Neural crest cell (in vitro differentiated cells): ENCODE measurements around the gene DUSP19. TPM values are rescaled to one million over a fixed set of nuclear protein-coding genes. Genes with fewer than 3 reads are reported as not detected.

Experiments
- DNase-seq: peaks from one replicate; pipeline ENCODE4 v3.0.0; 2021; ENCODE audit warnings: low read depth, mixed read lengths, low spot score
- H3K27ac Mint-ChIP-seq: one replicate; pipeline ENCODE4 v1.8.0; 2021; ENCODE audit warnings: mild to moderate bottlenecking, mixed read lengths; ENCODE audit not compliant: unreplicated experiment
- H3K27me3 Mint-ChIP-seq: 2 replicates; pipeline ENCODE4 v1.8.0; 2021; ENCODE audit warnings: low read depth, mild to moderate bottlenecking, mixed read lengths
- H3K36me3 Mint-ChIP-seq: 2 replicates; pipeline ENCODE4 v1.8.0; 2021; ENCODE audit warnings: low read depth, mild to moderate bottlenecking, mixed read lengths
- H3K4me1 Mint-ChIP-seq: 2 replicates; pipeline ENCODE4 v1.8.0; 2021; ENCODE audit warnings: mixed read lengths
- H3K4me3 Mint-ChIP-seq: one replicate; pipeline ENCODE4 v1.8.0; 2021; ENCODE audit warnings: mild to moderate bottlenecking, mixed read lengths
- H3K9me3 Mint-ChIP-seq: 2 replicates; pipeline ENCODE4 v1.8.0; 2021; ENCODE audit warnings: mixed read lengths
- total RNA-seq: library from RNA; stranded (reverse); gene quantifications from 2 replicates; pipeline ENCODE4 v1.2.1, GENCODE V29; 2021
- TF ChIP-seq, protein P1 (sequence below): fragments of 200-600 bp; sonication (generic); conservative IDR thresholded peaks from 2 replicates; pipeline ENCODE4 v1.5.0; 2021; ENCODE audit warnings: antibody characterized with exemption, mild to moderate bottlenecking

Gene DUSP19
- total RNA-seq, 1 donor from 2014 or later: 3.5 TPM

DNA sequence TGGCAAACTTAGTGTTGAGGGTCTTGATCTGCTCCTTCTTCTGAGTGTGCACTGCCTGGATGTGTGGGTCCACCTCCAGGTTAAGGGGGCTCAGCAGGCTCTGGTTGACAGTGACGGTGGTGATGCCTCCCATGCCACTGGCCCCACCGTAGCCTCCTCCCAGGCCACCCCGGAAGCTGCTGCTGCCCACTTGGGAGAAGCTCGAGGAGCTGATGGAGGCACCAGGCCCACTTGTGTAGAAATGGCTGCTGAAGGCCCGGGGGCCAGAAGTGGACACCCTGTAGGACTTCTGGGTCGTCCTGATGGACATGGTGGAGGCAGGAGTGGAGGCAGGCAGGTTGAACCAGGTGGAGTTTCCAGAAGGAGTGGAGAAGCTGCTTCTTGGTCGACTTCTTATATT is 6.4 kb upstream of the DUSP19 start:
- H3K27me3 Mint-ChIP-seq: peaks cover 4% of the 10 kb centered on the region
- TF ChIP-seq, protein P1, sequence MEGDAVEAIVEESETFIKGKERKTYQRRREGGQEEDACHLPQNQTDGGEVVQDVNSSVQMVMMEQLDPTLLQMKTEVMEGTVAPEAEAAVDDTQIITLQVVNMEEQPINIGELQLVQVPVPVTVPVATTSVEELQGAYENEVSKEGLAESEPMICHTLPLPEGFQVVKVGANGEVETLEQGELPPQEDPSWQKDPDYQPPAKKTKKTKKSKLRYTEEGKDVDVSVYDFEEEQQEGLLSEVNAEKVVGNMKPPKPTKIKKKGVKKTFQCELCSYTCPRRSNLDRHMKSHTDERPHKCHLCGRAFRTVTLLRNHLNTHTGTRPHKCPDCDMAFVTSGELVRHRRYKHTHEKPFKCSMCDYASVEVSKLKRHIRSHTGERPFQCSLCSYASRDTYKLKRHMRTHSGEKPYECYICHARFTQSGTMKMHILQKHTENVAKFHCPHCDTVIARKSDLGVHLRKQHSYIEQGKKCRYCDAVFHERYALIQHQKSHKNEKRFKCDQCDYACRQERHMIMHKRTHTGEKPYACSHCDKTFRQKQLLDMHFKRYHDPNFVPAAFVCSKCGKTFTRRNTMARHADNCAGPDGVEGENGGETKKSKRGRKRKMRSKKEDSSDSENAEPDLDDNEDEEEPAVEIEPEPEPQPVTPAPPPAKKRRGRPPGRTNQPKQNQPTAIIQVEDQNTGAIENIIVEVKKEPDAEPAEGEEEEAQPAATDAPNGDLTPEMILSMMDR: no peak
- H3K4me1 Mint-ChIP-seq: no peaks in the 10 kb centered on the region
- H3K9me3 Mint-ChIP-seq: no peaks in the 10 kb centered on the region
- no peak overlapping the region for H3K4me3 Mint-ChIP-seq
- no peak for DNase-seq
- H3K27ac Mint-ChIP-seq: no peak overlapping the region
- peaks cover 3% of the 10 kb centered on the region for H3K36me3 Mint-ChIP-seq

GRCh38 chr2:183078163-183078463 is 434 bp upstream of the DUSP19 start:
- Mint-ChIP-seq H3K4me1 (peaks cover 8% of the 10 kb centered on the region), H3K27me3 (peaks cover 9% of the 10 kb centered on the region), H3K9me3 (no peaks in the 10 kb centered on the region), H3K36me3 (no peaks in the 10 kb centered on the region), H3K4me3 (peak overlapping the region; percentile 97), H3K27ac (no peak overlapping the region)
- DNase-seq: no peak
- TF ChIP-seq, protein P1: no peak

GRCh38 chr2:183079139-183079775 is 710 bp downstream of the DUSP19 start:
- no peak overlapping the region for H3K27ac Mint-ChIP-seq

DNA sequence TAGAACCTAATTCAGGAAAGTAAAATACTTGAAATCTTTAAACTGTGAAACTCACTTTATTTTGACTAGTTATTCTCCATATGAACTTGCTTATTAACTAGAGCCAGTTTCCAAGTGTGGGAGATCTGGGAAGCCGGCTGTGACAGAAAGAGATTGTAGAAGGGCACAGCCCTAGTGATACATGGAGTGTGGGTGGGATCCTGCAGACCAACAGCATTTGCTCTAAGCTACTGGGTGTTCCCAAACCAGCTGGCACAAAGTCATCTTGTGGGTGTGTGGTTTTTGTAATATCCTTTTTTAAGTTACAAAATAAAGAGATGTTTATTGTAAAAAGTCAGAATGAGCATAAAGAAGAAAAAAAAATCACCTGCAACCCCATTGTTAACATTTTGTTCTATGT is 3.4 kb downstream of the DUSP19 start:
- H3K27ac Mint-ChIP-seq: no peak overlapping the region
- H3K4me1 Mint-ChIP-seq: peaks cover 8% of the 10 kb centered on the region
- peaks cover 5% of the 10 kb centered on the region for H3K27me3 Mint-ChIP-seq
- no peaks in the 10 kb centered on the region for H3K36me3 Mint-ChIP-seq
- no peak overlapping the region for H3K4me3 Mint-ChIP-seq
- TF ChIP-seq, protein P1: no peak
- H3K9me3 Mint-ChIP-seq: no peaks in the 10 kb centered on the region
- DNase-seq: no peak

More at GRCh38 chr2:183079139-183079775, 710 bp downstream of the DUSP19 start:
- Mint-ChIP-seq H3K4me1 (peaks cover 8% of the 10 kb centered on the region), H3K4me3 (peak overlapping the region; percentile 97), H3K9me3 (no peaks in the 10 kb centered on the region), H3K36me3 (no peaks in the 10 kb centered on the region), H3K27me3 (peaks cover 7% of the 10 kb centered on the region)
- TF ChIP-seq, protein P1: no peak
- no peak for DNase-seq

GRCh38 chr2:183088061-183088460 is 9.5 kb downstream of the DUSP19 start:
- Mint-ChIP-seq H3K4me1 (no peaks in the 10 kb centered on the region), H3K9me3 (peaks cover 2% of the 10 kb centered on the region), H3K4me3 (no peak overlapping the region), H3K36me3 (peaks cover 2% of the 10 kb centered on the region), H3K27me3 (no peaks in the 10 kb centered on the region), H3K27ac (no peak overlapping the region)
- TF ChIP-seq, protein P1: no peak
- DNase-seq: no peak
